ENCODE results near the gene RELL2.

DNA sequence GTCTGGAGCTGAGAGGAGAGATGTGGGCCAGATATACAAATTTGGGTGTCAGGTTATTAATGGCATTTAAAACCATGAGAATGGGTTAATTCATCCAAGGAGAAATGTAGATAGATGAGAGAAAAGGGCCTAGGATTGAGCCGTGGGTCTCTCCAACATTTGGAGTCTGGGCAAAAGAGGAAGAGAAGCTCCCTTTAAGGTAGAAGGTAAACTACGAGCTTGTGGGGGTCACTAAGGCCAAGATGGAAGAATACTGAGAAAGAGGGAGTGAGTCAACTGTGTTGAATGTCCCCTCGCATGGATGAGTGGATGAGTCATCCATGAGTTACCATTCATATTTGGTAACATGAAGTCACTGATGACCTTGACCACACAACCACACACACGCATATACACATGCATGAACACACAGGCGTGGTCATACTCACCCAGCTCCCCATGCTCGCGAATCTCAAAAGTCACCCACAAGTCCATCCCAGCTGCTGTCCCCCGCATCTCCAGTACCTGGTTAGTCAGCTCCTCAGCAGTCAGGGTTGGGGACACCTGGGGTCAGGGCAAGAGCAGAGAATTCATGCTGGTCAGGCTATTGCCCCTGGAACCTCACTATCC lies 21.2 kb downstream of the RELL2 start:
- TF ChIP-seq, protein P1, sequence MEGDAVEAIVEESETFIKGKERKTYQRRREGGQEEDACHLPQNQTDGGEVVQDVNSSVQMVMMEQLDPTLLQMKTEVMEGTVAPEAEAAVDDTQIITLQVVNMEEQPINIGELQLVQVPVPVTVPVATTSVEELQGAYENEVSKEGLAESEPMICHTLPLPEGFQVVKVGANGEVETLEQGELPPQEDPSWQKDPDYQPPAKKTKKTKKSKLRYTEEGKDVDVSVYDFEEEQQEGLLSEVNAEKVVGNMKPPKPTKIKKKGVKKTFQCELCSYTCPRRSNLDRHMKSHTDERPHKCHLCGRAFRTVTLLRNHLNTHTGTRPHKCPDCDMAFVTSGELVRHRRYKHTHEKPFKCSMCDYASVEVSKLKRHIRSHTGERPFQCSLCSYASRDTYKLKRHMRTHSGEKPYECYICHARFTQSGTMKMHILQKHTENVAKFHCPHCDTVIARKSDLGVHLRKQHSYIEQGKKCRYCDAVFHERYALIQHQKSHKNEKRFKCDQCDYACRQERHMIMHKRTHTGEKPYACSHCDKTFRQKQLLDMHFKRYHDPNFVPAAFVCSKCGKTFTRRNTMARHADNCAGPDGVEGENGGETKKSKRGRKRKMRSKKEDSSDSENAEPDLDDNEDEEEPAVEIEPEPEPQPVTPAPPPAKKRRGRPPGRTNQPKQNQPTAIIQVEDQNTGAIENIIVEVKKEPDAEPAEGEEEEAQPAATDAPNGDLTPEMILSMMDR (IDR thresholded peaks at IDR 0.05; ENCODE audit: poor library complexity) = no peak
- no peak for TF ChIP-seq EZH2phosphoT487 (IDR thresholded peaks at IDR 0.05; ENCODE audit: low read depth, severe bottlenecking, unreplicated experiment)

Measured in hepatocyte (in vitro differentiated cells).